HepG2 (cell line): ENCODE measurements around the gene ABAT. TPM values are rescaled to one million over a fixed set of nuclear protein-coding genes. Genes with fewer than 3 reads are reported as not detected.
A peak's percentile ranks its signal among the peaks of the same experiment; 100 is the strongest.

ENCODE experiments used
- AHDC1 ChIP-seq: sonication (generic); formaldehyde crosslinking; IDR thresholded peaks from 2 replicates; pipeline ENCODE4 v1.5.1; 2020; ENCODE audit warnings: mild to moderate bottlenecking, missing genetic modification reagents, borderline replicate concordance
- ATF7 ChIP-seq, 2 experiments: fragments of 450-650 bp in 1 of 2; sonication (generic) in 1 of 2; formaldehyde crosslinking in 1 of 2; IDR thresholded peaks; 2 replicates each; pipeline versions ENCODE4 v1.4.0 to v1.6.1; 2016 to 2020; ENCODE audit warnings: antibody characterized with exemption in 1 of 2, mild to moderate bottlenecking in 1 of 2, missing genetic modification reagents in 1 of 2
- ELF1 ChIP-seq: sonication (generic); formaldehyde crosslinking; IDR thresholded peaks from 2 replicates; pipeline ENCODE4 v1.4.0; 2020; ENCODE audit warnings: missing genetic modification reagents
- HOXA5 ChIP-seq: sonication (generic); formaldehyde crosslinking; IDR thresholded peaks from 2 replicates; pipeline ENCODE4 v1.4.0; 2020; ENCODE audit warnings: missing genetic modification reagents
- MAFF ChIP-seq: IDR thresholded peaks from 2 replicates; pipeline ENCODE4 v1.6.1; 2011; ENCODE audit warnings: low read depth, low read length, improper control_type of control experiment
- RNF2 ChIP-seq: fragments of 450-650 bp; conservative IDR thresholded peaks from 2 replicates; pipeline ENCODE4 v1.6.1; 2016; ENCODE audit warnings: low read depth
- SETDB1 ChIP-seq: sonication (generic); formaldehyde crosslinking; IDR thresholded peaks from 2 replicates; pipeline ENCODE4 v1.5.1; 2020; ENCODE audit warnings: missing genetic modification reagents, mild to moderate bottlenecking, borderline replicate concordance
- ZFP36 ChIP-seq: fragments of 150-350 bp; IDR thresholded peaks from 2 replicates; pipeline ENCODE4 v1.6.1; 2018; ENCODE audit warnings: borderline replicate concordance, low read length, low read depth; ENCODE audit not compliant: partially characterized antibody
- ZMYM4 ChIP-seq: sonication (generic); formaldehyde crosslinking; IDR thresholded peaks from 2 replicates; pipeline ENCODE4 v1.8.1; 2023; ENCODE audit warnings: mild to moderate bottlenecking, missing genetic modification reagents
- ZNF253 ChIP-seq: sonication (generic); formaldehyde crosslinking; IDR thresholded peaks from 2 replicates; pipeline ENCODE4 v1.8.0; 2022; ENCODE audit warnings: mild to moderate bottlenecking, missing genetic modification reagents, borderline replicate concordance
- ZNF512 ChIP-seq: sonication (generic); formaldehyde crosslinking; IDR thresholded peaks from 2 replicates; pipeline ENCODE4 v1.4.0; 2020; ENCODE audit warnings: mild to moderate bottlenecking, missing genetic modification reagents
- ZNF572 ChIP-seq: sonication (generic); formaldehyde crosslinking; IDR thresholded peaks from 2 replicates; pipeline ENCODE4 v1.5.1; 2020; ENCODE audit warnings: mild to moderate bottlenecking, missing genetic modification reagents
- polyA plus RNA-seq, 8 experiments: library from polyadenylated mRNA; depleted of rRNA in 3 of 8; stranded (reverse) in 7 of 8; unstranded in 1 of 8; fragments of >200 nt; fragmentation: Illumina TruSeq in 4 of 8; extraction: Trizol in 4 of 8; gene quantifications; 2 replicates each; pipeline versions ENCODE4 v1.2.1 to v1.2.3, GENCODE V29; 2011 to 2016; ENCODE audit warnings: low read depth in 4 of 8, missing spikeins in 1 of 8, mixed read lengths in 1 of 8; ENCODE audit not compliant: insufficient read depth in 1 of 8
- total RNA-seq, 5 experiments: library from RNA; depleted of rRNA; stranded (reverse); fragments of >200 nt; fragmentation: Illumina TruSeq; extraction: Trizol; gene quantifications; 2 replicates each; pipeline ENCODE4 v1.2.3, GENCODE V29; 2016; ENCODE audit warnings: low read depth in 1 of 5

ABAT gene
- total and polyA plus RNA-seq, 2 of the 13 experiments (the other 11 are each of a cell fraction or from before 2014, with no cell fraction given), result 47.6 to 97.3 TPM

GRCh38 chr16:8639694-8640093 is 34.7 kb upstream of the ABAT start (continued):
- TF ChIP-seq AHDC1 (CRISPR knock-in tag) (no peak), MAFF (no peak), ZNF512 (no peak), SETDB1 (CRISPR knock-in tag) (no peak), HOXA5 (CRISPR knock-in tag) (no peak), ZMYM4 (CRISPR knock-in tag) (no peak), ZNF572 (CRISPR knock-in tag) (no peak), ZFP36 (peak; percentile 30), ELF1 (CRISPR knock-in tag) (no peak), RNF2 (no peak), ATF7 (IDR thresholded peaks at IDR 0.05) (no peak), ATF7 (CRISPR knock-in tag; IDR thresholded peaks at IDR 0.05) (no peak), ZNF253 (CRISPR knock-in tag) (0 out of 2 replicates have a peak, but pooled peaks have one; percentile 31)
